HAP-1 (cell line): Measurements from ENCODE around the gene TNFRSF18.

Experiments
- DNase-seq, 2 experiments: peaks; one replicate each; pipeline ENCODE4 v3.0.0-alpha.2; 2016 to 2020; ENCODE audit warnings: low spot score in 2 of 2
- H3K27me3 ChIP-seq: fragments of 250-450 bp; sonication (Bioruptor Pico); 2 replicates; pipeline ENCODE4 v1.5.1; 2020; ENCODE audit warnings: low read depth, mild to moderate bottlenecking, moderate library complexity
- H3K36me3 ChIP-seq: fragments of 250-450 bp; sonication (Bioruptor Pico); replicated peaks from 2 replicates; pipeline ENCODE4 v1.5.1; 2020; ENCODE audit warnings: mild to moderate bottlenecking
- H3K4me1 ChIP-seq: fragments of 250-450 bp; sonication (Bioruptor Pico); 2 replicates; pipeline ENCODE4 v1.5.1; 2020; ENCODE audit warnings: mild to moderate bottlenecking
- H3K4me3 ChIP-seq: fragments of 250-450 bp; sonication (Bioruptor Pico); 2 replicates; pipeline ENCODE4 v1.5.1; 2020; ENCODE audit warnings: mild to moderate bottlenecking, moderate library complexity
- H3K9me3 ChIP-seq: fragments of 250-450 bp; sonication (Bioruptor Pico); 2 replicates; pipeline ENCODE4 v1.5.1; 2020; ENCODE audit warnings: mild to moderate bottlenecking, moderate library complexity
- in situ Hi-C: fragments of 300-500 bp; cut with MboI; formaldehyde crosslinking; loops from 3 replicates; pipeline ENCODE4 v1.14.3; 2020; ENCODE audit warnings: low sequenced_read_pairs, inconsistent platforms, mixed read lengths

TNFRSF18 gene

GRCh38 chr1:1170215-1171091 lies 35.9 kb downstream of the TNFRSF18 start:
- Histone ChIP-seq H3K36me3 (no peaks in the 10 kb centered on the region), H3K9me3 (no peaks in the 10 kb centered on the region), H3K27me3 (peaks cover 54% of the 10 kb centered on the region), H3K4me3 (no peak overlapping the region), H3K4me1 (no peaks in the 10 kb centered on the region)
- no peak for DNase-seq
- in situ Hi-C loops = no loop called here

GRCh38 chr1:1169429-1170214 lies 36.8 kb downstream of the TNFRSF18 start:
- Histone ChIP-seq H3K36me3 (no peaks in the 10 kb centered on the region), H3K27me3 (peaks cover 54% of the 10 kb centered on the region), H3K4me1 (no peaks in the 10 kb centered on the region), H3K9me3 (no peaks in the 10 kb centered on the region), H3K4me3 (no peak overlapping the region)
- no peak for DNase-seq
- in situ Hi-C loops = no loop called here

- H3K4me3 ChIP-seq = no peak overlapping the region
- in situ Hi-C loops = no loop called here
- no peaks in the 10 kb centered on the region for H3K4me1 ChIP-seq
- H3K36me3 ChIP-seq = no peaks in the 10 kb centered on the region
- no peak for DNase-seq
- H3K9me3 ChIP-seq = no peaks in the 10 kb centered on the region
- H3K27me3 ChIP-seq = peaks cover 50% of the 10 kb centered on the region
Observed at GRCh38 chr1:1168451-1169411, 37.7 kb downstream of the TNFRSF18 start.

GRCh38 chr1:1167841-1168450 lies 38.4 kb downstream of the TNFRSF18 start:
- in situ Hi-C loops = no loop called here
- no peak overlapping the region for H3K4me3 ChIP-seq
- no peak for DNase-seq
- H3K9me3 ChIP-seq = no peaks in the 10 kb centered on the region
- H3K4me1 ChIP-seq = no peaks in the 10 kb centered on the region
- peaks cover 42% of the 10 kb centered on the region for H3K27me3 ChIP-seq
- H3K36me3 ChIP-seq = no peaks in the 10 kb centered on the region

GRCh38 chr1:1167398-1167821 lies 39.0 kb downstream of the TNFRSF18 start:
- no peak for DNase-seq
- Histone ChIP-seq H3K9me3 (no peaks in the 10 kb centered on the region), H3K27me3 (peaks cover 41% of the 10 kb centered on the region), H3K4me3 (no peak overlapping the region), H3K4me1 (no peaks in the 10 kb centered on the region), H3K36me3 (no peaks in the 10 kb centered on the region)
- in situ Hi-C loops = no loop called here

GRCh38 chr1:1166642-1167397 lies 39.6 kb downstream of the TNFRSF18 start:
- no peak for DNase-seq
- H3K27me3 ChIP-seq = peaks cover 37% of the 10 kb centered on the region
- H3K4me1 ChIP-seq = no peaks in the 10 kb centered on the region

GRCh38 chr1:1165900-1166421 lies 40.4 kb downstream of the TNFRSF18 start:
- in situ Hi-C loops = no loop called here
- H3K4me1 ChIP-seq = no peaks in the 10 kb centered on the region
- no peak for DNase-seq

More at GRCh38 chr1:1166642-1167397, 39.6 kb downstream of the TNFRSF18 start:
- H3K9me3 ChIP-seq = no peaks in the 10 kb centered on the region
- in situ Hi-C loops = no loop called here
- H3K4me3 ChIP-seq = no peak overlapping the region
- H3K36me3 ChIP-seq = no peaks in the 10 kb centered on the region

GRCh38 chr1:1165485-1165884 lies 40.9 kb downstream of the TNFRSF18 start:
- Histone ChIP-seq H3K36me3 (no peaks in the 10 kb centered on the region), H3K4me3 (no peak overlapping the region), H3K9me3 (no peaks in the 10 kb centered on the region), H3K27me3 (peaks cover 23% of the 10 kb centered on the region), H3K4me1 (no peaks in the 10 kb centered on the region)
- in situ Hi-C loops = no loop called here
- no peak for DNase-seq

More at GRCh38 chr1:1165900-1166421, 40.4 kb downstream of the TNFRSF18 start:
- Histone ChIP-seq H3K36me3 (no peaks in the 10 kb centered on the region), H3K9me3 (no peaks in the 10 kb centered on the region), H3K27me3 (peaks cover 28% of the 10 kb centered on the region), H3K4me3 (no peak overlapping the region)

- Histone ChIP-seq H3K4me1 (no peaks in the 10 kb centered on the region), H3K9me3 (no peaks in the 10 kb centered on the region), H3K36me3 (no peaks in the 10 kb centered on the region), H3K4me3 (no peak overlapping the region), H3K27me3 (peaks cover 17% of the 10 kb centered on the region)
- DNase-seq = no peak
- in situ Hi-C loops = no loop called here
Observed at GRCh38 chr1:1164701-1165451, 41.5 kb downstream of the TNFRSF18 start.

- in situ Hi-C loops = no loop called here
- DNase-seq = no peak
- H3K4me3 ChIP-seq = no peak overlapping the region
- no peaks in the 10 kb centered on the region for H3K4me1 ChIP-seq
- H3K36me3 ChIP-seq = no peaks in the 10 kb centered on the region
- H3K27me3 ChIP-seq = peaks cover 12% of the 10 kb centered on the region
- H3K9me3 ChIP-seq = no peaks in the 10 kb centered on the region
Observed at GRCh38 chr1:1164361-1164700, 42.1 kb downstream of the TNFRSF18 start.

GRCh38 chr1:1163538-1164070 lies 42.8 kb downstream of the TNFRSF18 start:
- no peak overlapping the region for H3K4me3 ChIP-seq

More at GRCh38 chr1:1163538-1164070, 42.8 kb downstream of the TNFRSF18 start:
- in situ Hi-C loops = no loop called here
- Histone ChIP-seq H3K36me3 (no peaks in the 10 kb centered on the region), H3K9me3 (no peaks in the 10 kb centered on the region), H3K27me3 (peaks cover 4% of the 10 kb centered on the region), H3K4me1 (no peaks in the 10 kb centered on the region)
- no peak for DNase-seq
